Progenitor cell of endocrine pancreas (in vitro differentiated cells): ENCODE measurements around the gene IGFBP3. TPM values are rescaled to one million over a fixed set of nuclear protein-coding genes. Genes with fewer than 3 reads are reported as not detected.

Experiments used
- DNase-seq: peaks from one replicate; pipeline ENCODE4 v3.0.0; 2021; ENCODE audit warnings: low spot score; ENCODE audit not compliant: unreplicated experiment
- H3K27ac Mint-ChIP-seq: 2 replicates; pipeline ENCODE4 v1.8.0; 2021; ENCODE audit warnings: mild to moderate bottlenecking, moderate library complexity, mixed read lengths
- H3K27me3 Mint-ChIP-seq: 2 replicates; pipeline ENCODE4 v1.8.0; 2021; ENCODE audit warnings: mixed read lengths
- H3K36me3 Mint-ChIP-seq: 2 replicates; pipeline ENCODE4 v1.8.0; 2022; ENCODE audit warnings: mixed read lengths; ENCODE audit not compliant: insufficient read depth
- H3K4me1 Mint-ChIP-seq: 2 replicates; pipeline ENCODE4 v1.8.0; 2021; ENCODE audit warnings: low read depth, mixed read lengths
- H3K4me3 Mint-ChIP-seq: 2 replicates; pipeline ENCODE4 v1.8.0; 2021; ENCODE audit warnings: low read depth, mild to moderate bottlenecking, moderate library complexity, mixed read lengths
- H3K9me3 Mint-ChIP-seq: 2 replicates; pipeline ENCODE4 v1.8.0; 2021; ENCODE audit warnings: low read depth, mixed read lengths
- CTCF ChIP-seq: fragments of 200-600 bp; sonication (generic); IDR thresholded peaks from one replicate; pipeline ENCODE4 v1.5.0; 2021; ENCODE audit warnings: antibody characterized with exemption, mild to moderate bottlenecking; ENCODE audit not compliant: unreplicated experiment
- total RNA-seq: library from RNA; stranded (reverse); gene quantifications from 2 replicates; pipeline ENCODE4 v1.2.1, GENCODE V29; 2021

Gene IGFBP3
- total RNA-seq, 1 donor from 2014 or later, result 8.6 TPM

DNA sequence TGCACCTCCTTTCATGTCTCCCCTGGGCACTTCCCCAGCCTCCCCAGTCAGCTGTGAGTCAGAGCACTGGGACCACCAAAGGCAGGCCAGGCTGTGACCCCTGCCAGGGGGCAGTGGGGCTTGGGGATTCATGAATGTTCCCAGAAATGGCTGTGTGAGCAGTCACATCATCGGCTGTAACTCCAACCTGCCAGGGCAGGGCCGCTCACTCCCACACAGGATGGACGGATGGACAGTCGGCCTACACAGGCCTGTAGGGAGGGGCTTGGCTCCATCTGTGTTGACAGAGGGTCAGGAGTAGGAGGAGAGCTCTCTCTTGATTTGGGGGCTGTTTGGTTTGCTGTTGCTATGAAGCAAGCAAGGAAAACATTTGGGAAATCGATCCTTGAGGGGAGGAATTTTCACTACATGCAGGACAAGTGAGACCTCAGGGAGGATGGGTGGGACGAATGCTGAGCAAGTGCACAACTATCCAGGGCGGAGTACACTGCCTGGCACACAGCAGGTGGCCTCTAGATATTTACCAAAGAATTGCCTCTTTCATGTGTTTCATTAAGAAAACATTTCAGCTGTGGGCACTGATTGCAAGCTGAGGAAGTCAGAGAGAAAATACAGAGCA, 35.7 kb downstream of the IGFBP3 start:
- no peak overlapping the region for H3K4me3 Mint-ChIP-seq
- peaks cover 22% of the 10 kb centered on the region for H3K4me1 Mint-ChIP-seq
- no peak for DNase-seq
- H3K27ac Mint-ChIP-seq, result no peak overlapping the region
- peaks cover 41% of the 10 kb centered on the region for H3K27me3 Mint-ChIP-seq
- H3K9me3 Mint-ChIP-seq, result no peaks in the 10 kb centered on the region
- H3K36me3 Mint-ChIP-seq, result no peaks in the 10 kb centered on the region
- no peak for TF ChIP-seq CTCF

DNA sequence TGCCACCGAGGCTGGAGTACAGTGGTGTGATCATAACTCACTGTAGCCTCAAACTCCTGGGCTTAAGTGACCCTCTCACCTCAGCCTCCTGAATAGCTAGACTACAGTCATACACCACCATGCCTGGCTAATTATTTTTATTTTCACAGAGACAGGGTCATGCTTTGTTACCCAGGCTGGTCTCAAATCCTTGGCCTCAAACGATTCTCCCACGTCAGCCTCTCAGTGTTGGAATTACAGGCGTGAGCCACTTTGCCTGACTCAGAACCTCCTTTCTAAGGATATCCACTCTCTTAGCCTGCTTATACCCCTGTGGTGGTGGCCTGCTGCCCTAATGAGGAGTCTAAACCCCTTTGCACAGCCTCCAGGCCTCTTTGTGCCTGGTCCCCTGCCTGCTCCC, 36.9 kb downstream of the IGFBP3 start:
- no peak for TF ChIP-seq CTCF
- no peak for DNase-seq
- H3K9me3 Mint-ChIP-seq, result peaks cover 4% of the 10 kb centered on the region
- no peak overlapping the region for H3K4me3 Mint-ChIP-seq
- peaks cover 22% of the 10 kb centered on the region for H3K4me1 Mint-ChIP-seq
- no peak overlapping the region for H3K27ac Mint-ChIP-seq
- H3K27me3 Mint-ChIP-seq, result peaks cover 30% of the 10 kb centered on the region
- no peaks in the 10 kb centered on the region for H3K36me3 Mint-ChIP-seq

DNA sequence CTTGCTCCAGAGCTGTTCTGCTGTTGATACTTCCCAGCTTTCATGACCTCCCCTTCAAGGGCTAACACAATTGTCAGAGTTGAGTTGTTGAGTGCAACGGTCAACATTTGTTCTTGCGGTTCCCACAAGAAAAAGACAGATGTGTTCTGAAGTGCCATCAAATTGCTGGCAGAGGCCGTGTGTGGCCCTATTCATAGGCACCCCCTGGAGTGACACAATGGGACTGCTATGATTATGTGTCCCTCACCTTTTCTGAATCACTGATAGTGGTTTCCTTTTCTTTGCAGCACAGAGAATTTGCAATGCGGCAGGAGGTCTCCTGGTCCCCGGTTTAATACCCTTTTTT, 38.6 kb downstream of the IGFBP3 start:
- H3K27ac Mint-ChIP-seq, result no peak overlapping the region
- peaks cover 14% of the 10 kb centered on the region for H3K4me1 Mint-ChIP-seq
- peaks cover 17% of the 10 kb centered on the region for H3K27me3 Mint-ChIP-seq

DNA sequence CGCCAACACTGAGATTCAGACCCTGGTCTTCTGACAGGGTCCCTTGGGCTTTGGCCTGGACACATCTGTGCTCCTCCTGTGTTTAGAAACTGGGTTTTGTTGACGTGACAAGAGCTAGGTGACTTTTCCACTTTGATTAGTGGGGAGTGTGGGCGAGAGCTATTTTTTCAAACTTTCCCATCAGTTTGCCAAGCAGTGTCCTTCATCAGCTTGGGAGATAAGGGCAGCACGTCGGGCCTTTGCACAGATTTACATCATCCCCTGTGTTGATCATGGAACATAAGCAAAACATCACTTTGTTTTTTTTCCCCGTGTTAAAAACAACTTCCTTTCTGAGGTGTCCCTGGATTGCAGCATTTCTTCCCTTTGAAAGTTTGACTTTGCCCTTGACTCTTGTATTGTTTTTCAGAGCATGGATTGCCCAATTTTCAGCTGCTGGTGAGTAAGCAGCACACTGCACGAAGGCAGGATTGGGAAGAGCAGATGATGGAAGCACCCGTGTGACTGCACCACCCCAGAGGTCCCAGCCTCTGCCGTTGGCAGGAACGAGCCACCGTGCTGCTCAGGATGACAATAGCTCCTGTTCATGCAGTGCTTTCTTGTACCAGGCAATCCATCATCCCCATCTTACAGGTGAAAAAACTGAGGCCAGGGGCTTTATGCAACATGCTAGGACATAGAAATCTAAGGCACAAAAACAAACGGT, 39.2 kb downstream of the IGFBP3 start:
- H3K27ac Mint-ChIP-seq, result no peak overlapping the region
- no peak for DNase-seq
- no peaks in the 10 kb centered on the region for H3K36me3 Mint-ChIP-seq
- peaks cover 16% of the 10 kb centered on the region for H3K27me3 Mint-ChIP-seq
- no peak overlapping the region for H3K4me3 Mint-ChIP-seq
- no peak for TF ChIP-seq CTCF
- peaks cover 8% of the 10 kb centered on the region for H3K9me3 Mint-ChIP-seq
- peaks cover 14% of the 10 kb centered on the region for H3K4me1 Mint-ChIP-seq

More for the DNA sequence above, 38.6 kb downstream of the IGFBP3 start:
- TF ChIP-seq CTCF, result no peak
- Mint-ChIP-seq H3K36me3 (no peaks in the 10 kb centered on the region), H3K4me3 (no peak overlapping the region), H3K9me3 (peaks cover 8% of the 10 kb centered on the region)
- no peak for DNase-seq

DNA sequence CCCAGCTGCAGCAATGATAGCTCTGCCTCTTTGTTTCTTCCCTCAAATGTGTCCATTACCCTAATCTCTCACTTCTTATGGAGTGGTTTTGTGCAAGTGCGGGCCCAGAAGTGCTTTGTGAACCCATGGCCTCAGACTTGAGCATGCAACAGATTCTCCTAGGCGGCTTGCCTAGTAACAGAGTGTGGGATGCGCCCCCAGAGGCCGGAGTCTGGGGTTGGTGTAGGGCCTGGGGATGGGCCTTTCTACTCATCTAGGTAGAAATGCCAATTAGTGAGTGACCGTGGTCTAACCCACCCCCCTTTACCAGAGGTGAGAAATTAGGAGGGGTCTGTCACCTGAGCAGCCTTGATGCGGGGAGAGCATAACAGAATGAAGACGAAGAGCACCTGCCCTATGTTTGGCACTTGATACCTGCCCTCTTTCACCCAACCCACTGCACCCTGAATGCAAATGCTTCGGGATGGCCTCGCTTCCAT, 39.8 kb downstream of the IGFBP3 start:
- H3K27me3 Mint-ChIP-seq, result peaks cover 12% of the 10 kb centered on the region
- H3K27ac Mint-ChIP-seq, result no peak overlapping the region
- DNase-seq, result no peak
- TF ChIP-seq CTCF, result no peak
- no peaks in the 10 kb centered on the region for H3K36me3 Mint-ChIP-seq
- peaks cover 12% of the 10 kb centered on the region for H3K4me1 Mint-ChIP-seq
- H3K4me3 Mint-ChIP-seq, result no peak overlapping the region
- peaks cover 8% of the 10 kb centered on the region for H3K9me3 Mint-ChIP-seq
